HepG2 (cell line): ENCODE measurements around the gene MAP2K2. TPM values are rescaled to one million over a fixed set of nuclear protein-coding genes. Genes with fewer than 3 reads are reported as not detected.
A peak's percentile ranks its signal among the peaks of the same experiment; 100 is the strongest.

Source experiments
- MLLT10 ChIP-seq: sonication (generic); formaldehyde crosslinking; IDR thresholded peaks from 2 replicates; pipeline ENCODE4 v1.4.0; 2020; ENCODE audit warnings: missing genetic modification reagents
- NFYB ChIP-seq: sonication (generic); formaldehyde crosslinking; IDR thresholded peaks from 2 replicates; pipeline ENCODE4 v1.4.0; 2020; ENCODE audit warnings: missing genetic modification reagents
- PLRG1 ChIP-seq: fragments of 450-650 bp; conservative IDR thresholded peaks from 2 replicates; pipeline ENCODE4 v1.6.1; 2016
- RNF2 ChIP-seq: fragments of 450-650 bp; conservative IDR thresholded peaks from 2 replicates; pipeline ENCODE4 v1.6.1; 2016; ENCODE audit warnings: low read depth
- SATB2 ChIP-seq: sonication (generic); formaldehyde crosslinking; IDR thresholded peaks from 2 replicates; pipeline ENCODE4 v1.5.0; 2020; ENCODE audit warnings: missing genetic modification reagents
- SOX6 ChIP-seq, 2 experiments: fragments of 450-650 bp in 1 of 2; sonication (generic) in 1 of 2; formaldehyde crosslinking in 1 of 2; IDR thresholded peaks; 2 replicates each; pipeline versions ENCODE4 v1.4.0 to v1.6.1; 2017 to 2020; ENCODE audit warnings: antibody characterized with exemption in 1 of 2, mild to moderate bottlenecking in 1 of 2, missing genetic modification reagents in 1 of 2
- ZNF335 ChIP-seq: sonication (generic); formaldehyde crosslinking; IDR thresholded peaks from 2 replicates; pipeline ENCODE4 v1.4.0; 2020; ENCODE audit warnings: missing genetic modification reagents
- ZNF775 ChIP-seq: sonication (generic); formaldehyde crosslinking; IDR thresholded peaks from 2 replicates; pipeline ENCODE4 v1.4.0; 2020; ENCODE audit warnings: missing genetic modification reagents, mild to moderate bottlenecking, moderate library complexity, borderline replicate concordance
- polyA plus RNA-seq, 8 experiments: library from polyadenylated mRNA; depleted of rRNA in 3 of 8; stranded (reverse) in 7 of 8; unstranded in 1 of 8; fragments of >200 nt; fragmentation: Illumina TruSeq in 4 of 8; extraction: Trizol in 4 of 8; gene quantifications; 2 replicates each; pipeline versions ENCODE4 v1.2.1 to v1.2.3, GENCODE V29; 2011 to 2016; ENCODE audit warnings: low read depth in 4 of 8, missing spikeins in 1 of 8, mixed read lengths in 1 of 8; ENCODE audit not compliant: insufficient read depth in 1 of 8
- total RNA-seq, 5 experiments: library from RNA; depleted of rRNA; stranded (reverse); fragments of >200 nt; fragmentation: Illumina TruSeq; extraction: Trizol; gene quantifications; 2 replicates each; pipeline ENCODE4 v1.2.3, GENCODE V29; 2016; ENCODE audit warnings: low read depth in 1 of 5
- TF ChIP-seq, protein P1 (sequence below): sonication (generic); formaldehyde crosslinking; IDR thresholded peaks from 2 replicates; pipeline ENCODE4 v1.5.1; 2020; ENCODE audit warnings: mild to moderate bottlenecking, missing genetic modification reagents, moderate library complexity
- TF ChIP-seq, protein P2 (sequence below): IDR thresholded peaks from 2 replicates; pipeline ENCODE4 v1.6.1; 2016; ENCODE audit warnings: missing genetic modification reagents, missing compliant biosample characterization
- TF ChIP-seq, protein P3 (sequence below): sonication (generic); formaldehyde crosslinking; IDR thresholded peaks from 2 replicates; pipeline ENCODE4 v1.4.0; 2020; ENCODE audit warnings: missing genetic modification reagents, mild to moderate bottlenecking, borderline replicate concordance
- TF ChIP-seq, protein P4 (sequence below): sonication (generic); formaldehyde crosslinking; IDR thresholded peaks from 2 replicates; pipeline ENCODE4 v1.8.0; 2023; ENCODE audit warnings: mild to moderate bottlenecking, missing genetic modification reagents
- TF ChIP-seq, protein P5 (sequence below): sonication (generic); formaldehyde crosslinking; IDR thresholded peaks from 2 replicates; pipeline ENCODE4 v1.4.0; 2020; ENCODE audit warnings: missing genetic modification reagents
- TF ChIP-seq, protein P6 (sequence below): sonication (generic); formaldehyde crosslinking; IDR thresholded peaks from 2 replicates; pipeline ENCODE4 v1.5.0; 2020; ENCODE audit warnings: mild to moderate bottlenecking, missing genetic modification reagents, borderline replicate concordance

MAP2K2 gene
- total and polyA plus RNA-seq, 2 of the 13 experiments (the other 11 are each of a cell fraction or from before 2014, with no cell fraction given) = 70.3 to 80.9 TPM

DNA sequence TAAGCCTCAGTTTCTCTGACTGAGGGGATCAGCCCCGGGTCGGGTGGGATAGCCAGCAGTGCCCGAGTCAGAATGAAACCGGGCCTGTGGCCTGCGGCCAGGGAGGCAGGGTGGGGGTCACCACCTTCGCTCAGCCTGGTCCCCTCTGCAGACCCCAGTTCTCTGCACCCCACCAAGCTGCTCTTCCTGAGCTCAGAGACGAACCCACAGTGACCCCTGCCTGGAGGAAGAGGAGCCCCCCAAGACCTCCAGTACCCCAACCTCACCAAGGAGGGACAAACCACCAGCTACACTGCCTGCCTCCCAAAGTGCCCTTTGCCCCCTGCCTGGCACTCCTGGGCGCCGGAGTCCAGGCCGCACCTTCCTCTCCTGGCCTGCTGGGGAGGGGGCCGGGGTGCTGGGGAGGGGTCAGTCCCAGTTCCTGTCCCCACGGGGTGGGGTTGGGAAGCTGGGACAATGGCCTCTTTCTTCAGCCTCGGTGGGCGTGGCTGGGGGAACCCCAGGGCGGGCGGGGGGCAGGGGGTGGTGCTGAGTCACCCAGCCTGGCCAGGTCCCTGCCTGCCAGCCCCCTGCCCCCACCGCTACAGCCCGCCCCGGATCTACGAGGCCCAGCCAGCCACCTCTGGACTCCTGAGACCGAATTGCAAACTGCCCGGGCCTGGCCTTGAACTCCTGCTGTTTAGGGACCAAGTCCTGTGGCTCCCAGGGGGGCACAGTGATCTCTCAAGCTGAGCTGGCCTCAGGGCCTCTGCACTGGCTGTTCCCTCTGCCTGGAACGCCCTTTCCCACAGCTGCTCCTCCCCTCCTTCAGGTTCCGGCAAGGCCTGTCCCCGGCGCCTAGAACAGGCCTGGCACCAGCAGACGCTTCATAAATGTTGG lies 71.6 kb downstream of the MAP2K2 start (continued):
- TF ChIP-seq, protein P1, sequence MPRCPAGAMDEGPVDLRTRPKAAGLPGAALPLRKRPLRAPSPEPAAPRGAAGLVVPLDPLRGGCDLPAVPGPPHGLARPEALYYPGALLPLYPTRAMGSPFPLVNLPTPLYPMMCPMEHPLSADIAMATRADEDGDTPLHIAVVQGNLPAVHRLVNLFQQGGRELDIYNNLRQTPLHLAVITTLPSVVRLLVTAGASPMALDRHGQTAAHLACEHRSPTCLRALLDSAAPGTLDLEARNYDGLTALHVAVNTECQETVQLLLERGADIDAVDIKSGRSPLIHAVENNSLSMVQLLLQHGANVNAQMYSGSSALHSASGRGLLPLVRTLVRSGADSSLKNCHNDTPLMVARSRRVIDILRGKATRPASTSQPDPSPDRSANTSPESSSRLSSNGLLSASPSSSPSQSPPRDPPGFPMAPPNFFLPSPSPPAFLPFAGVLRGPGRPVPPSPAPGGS (CRISPR knock-in tag) = peak; percentile 74; the same call in 1 of the 2 replicates
- TF ChIP-seq, protein P2, sequence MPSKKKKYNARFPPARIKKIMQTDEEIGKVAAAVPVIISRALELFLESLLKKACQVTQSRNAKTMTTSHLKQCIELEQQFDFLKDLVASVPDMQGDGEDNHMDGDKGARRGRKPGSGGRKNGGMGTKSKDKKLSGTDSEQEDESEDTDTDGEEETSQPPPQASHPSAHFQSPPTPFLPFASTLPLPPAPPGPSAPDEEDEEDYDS (CRISPR knock-in tag) = peak; percentile 52
- TF ChIP-seq PLRG1 (no peak), SATB2 (CRISPR knock-in tag) (0 out of 2 replicates have a peak, but pooled peaks have one; percentile 34), NFYB (CRISPR knock-in tag) (no peak; the same call in 1 of the 2 replicates), RNF2 (no peak), SOX6 (IDR thresholded peaks at IDR 0.05) (no peak), SOX6 (CRISPR knock-in tag; IDR thresholded peaks at IDR 0.05) (peak; percentile 72), ZNF775 (CRISPR knock-in tag) (no peak), ZNF335 (peak; percentile 49; the same call in 1 of the 2 replicates), MLLT10 (no peak)
- TF ChIP-seq, protein P3, sequence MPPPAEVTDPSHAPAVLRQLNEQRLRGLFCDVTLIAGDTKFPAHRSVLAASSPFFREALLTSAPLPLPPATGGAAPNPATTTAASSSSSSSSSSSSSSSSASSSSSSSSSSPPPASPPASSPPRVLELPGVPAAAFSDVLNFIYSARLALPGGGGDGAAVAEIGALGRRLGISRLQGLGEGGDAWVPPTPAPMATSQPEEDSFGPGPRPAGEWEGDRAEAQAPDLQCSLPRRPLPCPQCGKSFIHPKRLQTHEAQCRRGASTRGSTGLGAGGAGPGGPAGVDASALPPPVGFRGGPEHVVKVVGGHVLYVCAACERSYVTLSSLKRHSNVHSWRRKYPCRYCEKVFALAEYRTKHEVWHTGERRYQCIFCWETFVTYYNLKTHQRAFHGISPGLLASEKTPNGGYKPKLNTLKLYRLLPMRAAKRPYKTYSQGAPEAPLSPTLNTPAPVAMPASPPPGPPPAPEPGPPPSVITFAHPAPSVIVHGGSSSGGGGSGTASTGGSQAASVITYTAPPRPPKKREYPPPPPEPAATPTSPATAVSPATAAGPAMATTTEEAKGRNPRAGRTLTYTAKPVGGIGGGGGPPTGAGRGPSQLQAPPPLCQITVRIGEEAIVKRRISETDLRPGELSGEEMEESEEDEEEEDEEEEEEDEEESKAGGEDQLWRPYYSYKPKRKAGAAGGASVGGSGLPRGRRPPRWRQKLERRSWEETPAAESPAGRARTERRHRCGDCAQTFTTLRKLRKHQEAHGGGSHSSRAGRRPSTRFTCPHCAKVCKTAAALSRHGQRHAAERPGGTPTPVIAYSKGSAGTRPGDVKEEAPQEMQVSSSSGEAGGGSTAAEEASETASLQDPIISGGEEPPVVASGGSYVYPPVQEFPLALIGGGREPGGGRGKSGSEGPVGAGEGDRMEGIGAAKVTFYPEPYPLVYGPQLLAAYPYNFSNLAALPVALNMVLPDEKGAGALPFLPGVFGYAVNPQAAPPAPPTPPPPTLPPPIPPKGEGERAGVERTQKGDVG (CRISPR knock-in tag) = no peak; the same call in 1 of the 2 replicates
- TF ChIP-seq, protein P4, sequence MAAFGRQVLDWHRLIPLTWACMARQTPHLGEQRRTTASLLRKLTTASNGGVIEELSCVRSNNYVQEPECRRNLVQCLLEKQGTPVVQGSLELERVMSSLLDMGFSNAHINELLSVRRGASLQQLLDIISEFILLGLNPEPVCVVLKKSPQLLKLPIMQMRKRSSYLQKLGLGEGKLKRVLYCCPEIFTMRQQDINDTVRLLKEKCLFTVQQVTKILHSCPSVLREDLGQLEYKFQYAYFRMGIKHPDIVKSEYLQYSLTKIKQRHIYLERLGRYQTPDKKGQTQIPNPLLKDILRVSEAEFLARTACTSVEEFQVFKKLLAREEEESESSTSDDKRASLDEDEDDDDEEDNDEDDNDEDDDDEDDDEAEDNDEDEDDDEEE (CRISPR knock-in tag) = no peak
- TF ChIP-seq, protein P5, sequence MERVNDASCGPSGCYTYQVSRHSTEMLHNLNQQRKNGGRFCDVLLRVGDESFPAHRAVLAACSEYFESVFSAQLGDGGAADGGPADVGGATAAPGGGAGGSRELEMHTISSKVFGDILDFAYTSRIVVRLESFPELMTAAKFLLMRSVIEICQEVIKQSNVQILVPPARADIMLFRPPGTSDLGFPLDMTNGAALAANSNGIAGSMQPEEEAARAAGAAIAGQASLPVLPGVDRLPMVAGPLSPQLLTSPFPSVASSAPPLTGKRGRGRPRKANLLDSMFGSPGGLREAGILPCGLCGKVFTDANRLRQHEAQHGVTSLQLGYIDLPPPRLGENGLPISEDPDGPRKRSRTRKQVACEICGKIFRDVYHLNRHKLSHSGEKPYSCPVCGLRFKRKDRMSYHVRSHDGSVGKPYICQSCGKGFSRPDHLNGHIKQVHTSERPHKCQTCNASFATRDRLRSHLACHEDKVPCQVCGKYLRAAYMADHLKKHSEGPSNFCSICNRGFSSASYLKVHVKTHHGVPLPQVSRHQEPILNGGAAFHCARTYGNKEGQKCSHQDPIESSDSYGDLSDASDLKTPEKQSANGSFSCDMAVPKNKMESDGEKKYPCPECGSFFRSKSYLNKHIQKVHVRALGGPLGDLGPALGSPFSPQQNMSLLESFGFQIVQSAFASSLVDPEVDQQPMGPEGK (CRISPR knock-in tag) = peak; percentile 100
- TF ChIP-seq, protein P6, sequence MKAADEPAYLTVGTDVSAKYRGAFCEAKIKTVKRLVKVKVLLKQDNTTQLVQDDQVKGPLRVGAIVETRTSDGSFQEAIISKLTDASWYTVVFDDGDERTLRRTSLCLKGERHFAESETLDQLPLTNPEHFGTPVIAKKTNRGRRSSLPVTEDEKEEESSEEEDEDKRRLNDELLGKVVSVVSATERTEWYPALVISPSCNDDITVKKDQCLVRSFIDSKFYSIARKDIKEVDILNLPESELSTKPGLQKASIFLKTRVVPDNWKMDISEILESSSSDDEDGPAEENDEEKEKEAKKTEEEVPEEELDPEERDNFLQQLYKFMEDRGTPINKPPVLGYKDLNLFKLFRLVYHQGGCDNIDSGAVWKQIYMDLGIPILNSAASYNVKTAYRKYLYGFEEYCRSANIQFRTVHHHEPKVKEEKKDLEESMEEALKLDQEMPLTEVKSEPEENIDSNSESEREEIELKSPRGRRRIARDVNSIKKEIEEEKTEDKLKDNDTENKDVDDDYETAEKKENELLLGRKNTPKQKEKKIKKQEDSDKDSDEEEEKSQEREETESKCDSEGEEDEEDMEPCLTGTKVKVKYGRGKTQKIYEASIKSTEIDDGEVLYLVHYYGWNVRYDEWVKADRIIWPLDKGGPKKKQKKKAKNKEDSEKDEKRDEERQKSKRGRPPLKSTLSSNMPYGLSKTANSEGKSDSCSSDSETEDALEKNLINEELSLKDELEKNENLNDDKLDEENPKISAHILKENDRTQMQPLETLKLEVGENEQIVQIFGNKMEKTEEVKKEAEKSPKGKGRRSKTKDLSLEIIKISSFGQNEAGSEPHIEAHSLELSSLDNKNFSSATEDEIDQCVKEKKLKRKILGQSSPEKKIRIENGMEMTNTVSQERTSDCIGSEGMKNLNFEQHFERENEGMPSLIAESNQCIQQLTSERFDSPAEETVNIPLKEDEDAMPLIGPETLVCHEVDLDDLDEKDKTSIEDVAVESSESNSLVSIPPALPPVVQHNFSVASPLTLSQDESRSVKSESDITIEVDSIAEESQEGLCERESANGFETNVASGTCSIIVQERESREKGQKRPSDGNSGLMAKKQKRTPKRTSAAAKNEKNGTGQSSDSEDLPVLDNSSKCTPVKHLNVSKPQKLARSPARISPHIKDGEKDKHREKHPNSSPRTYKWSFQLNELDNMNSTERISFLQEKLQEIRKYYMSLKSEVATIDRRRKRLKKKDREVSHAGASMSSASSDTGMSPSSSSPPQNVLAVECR (CRISPR knock-in tag) = peak; percentile 83
